GM12872 (cell line): Measurements from ENCODE around the gene POU6F2.

Experiments
- CTCF ChIP-seq: IDR thresholded peaks from 3 replicates; pipeline ENCODE4 v1.5.1; 2011; ENCODE audit warnings: low read depth, mild to moderate bottlenecking, low read length, moderate library complexity; ENCODE audit not compliant: insufficient read depth

The POU6F2 gene

GRCh38 chr7:39291628-39292410, 314.1 kb downstream of the POU6F2 start:
- no peak for TF ChIP-seq CTCF

GRCh38 chr7:39293056-39293823, 315.5 kb downstream of the POU6F2 start:
- no peak for TF ChIP-seq CTCF

- TF ChIP-seq CTCF: no peak
These were observed 316.3 kb downstream of the POU6F2 start for GRCh38 chr7:39294022-39294421.

GRCh38 chr7:39295796-39296195, 318.1 kb downstream of the POU6F2 start:
- TF ChIP-seq CTCF: no peak

GRCh38 chr7:39299695-39300094, 322.0 kb downstream of the POU6F2 start:
- no peak for TF ChIP-seq CTCF

GRCh38 chr7:39300276-39300675, 322.6 kb downstream of the POU6F2 start:
- no peak for TF ChIP-seq CTCF

- no peak for TF ChIP-seq CTCF
These were observed 323.8 kb downstream of the POU6F2 start for GRCh38 chr7:39301543-39301942.
